Urinary bladder (tissue), 4 donors: ENCODE results near the gene ISM1. TPM values are rescaled to one million over a fixed set of nuclear protein-coding genes. Genes with fewer than 3 reads are reported as not detected.

ENCODE experiments used
- DNase-seq: peaks from one replicate; pipeline ENCODE4 v3.0.0-alpha.2; 2015; ENCODE audit errors: extremely low spot score
- H3K27ac ChIP-seq: one replicate; pipeline ENCODE4 v1.5.1; 2013; ENCODE audit warnings: low read depth, mild to moderate bottlenecking, moderate library complexity
- H3K36me3 ChIP-seq: one replicate; pipeline ENCODE4 v1.6.1; 2013; ENCODE audit warnings: mild to moderate bottlenecking, moderate library complexity; ENCODE audit not compliant: insufficient read depth
- H3K4me1 ChIP-seq: one replicate; pipeline ENCODE4 v1.6.1; 2013; ENCODE audit warnings: mild to moderate bottlenecking, moderate library complexity; ENCODE audit not compliant: insufficient read depth
- H3K4me3 ChIP-seq: one replicate; pipeline ENCODE4 v1.5.1; 2013; ENCODE audit warnings: low read depth, low read length
- WGBS: extraction: QIAGEN DNeasy Blood & Tissue Kit; methylation state at CpG from one replicate; pipeline ENCODE4 v1.1.7; 2013; 5-methylcytosine and 5-hydroxymethylcytosine counted together
- polyA plus RNA-seq: library from polyadenylated mRNA; stranded (reverse); fragments of 200-250 nt; gene quantifications from one replicate; pipeline ENCODE4 v1.2.3, GENCODE V29; 2013
- total RNA-seq: library from RNA; depleted of rRNA; stranded (reverse); fragments of >200 nt; gene quantifications from one replicate; pipeline ENCODE4 v1.2.3, GENCODE V29; 2014
- donor health status: healthy with polysubstance abuse.
- donor health status: healthy.

The ISM1 gene
- total RNA-seq, result 1.8 TPM
- polyA plus RNA-seq, result 1.4 TPM

- DNase-seq, result no peak
- no peaks in the 10 kb centered on the region for H3K4me1 ChIP-seq
- no peak within 1 kb of the TSS for H3K27ac ChIP-seq
- peak within 1 kb of the TSS; percentile 95 for H3K4me3 ChIP-seq
- H3K36me3 ChIP-seq, result no peaks in the 10 kb centered on the region
- WGBS, result under 1% methylated on average over 37 of the region's 39 CpGs
Measured at GRCh38 chr20:13220904-13221297, at the start of gene ISM1. ISM1 (plus strand) TSS chr20:13221274; CDS start chr20:13221777, 503 bp downstream.

GRCh38 chr20:13173201-13173600 is 47.9 kb upstream of the ISM1 start:
- 86% methylated on average over 2 of the region's 2 CpGs for WGBS
- DNase-seq, result no peak
- no peaks in the 10 kb centered on the region for H3K36me3 ChIP-seq
- H3K27ac ChIP-seq, result no peak overlapping the region
- no peaks in the 10 kb centered on the region for H3K4me1 ChIP-seq
- H3K4me3 ChIP-seq, result no peak overlapping the region

GRCh38 chr20:13174402-13174801 is 46.7 kb upstream of the ISM1 start:
- H3K27ac ChIP-seq, result no peak overlapping the region
- no peaks in the 10 kb centered on the region for H3K4me1 ChIP-seq
- H3K36me3 ChIP-seq, result no peaks in the 10 kb centered on the region
- 92% methylated on average over 9 of the region's 9 CpGs for WGBS
- no peak overlapping the region for H3K4me3 ChIP-seq
- DNase-seq, result no peak

- H3K4me1 ChIP-seq, result no peaks in the 10 kb centered on the region
- no peak overlapping the region for H3K4me3 ChIP-seq
- no peak overlapping the region for H3K27ac ChIP-seq
- WGBS, result 78% methylated on average over 7 of the region's 7 CpGs
- DNase-seq, result no peak
- no peaks in the 10 kb centered on the region for H3K36me3 ChIP-seq
Measured at GRCh38 chr20:13180986-13181889, 39.8 kb upstream of the ISM1 start.

- no peak for DNase-seq
- Histone ChIP-seq H3K27ac (no peak overlapping the region), H3K4me3 (no peak overlapping the region), H3K4me1 (no peaks in the 10 kb centered on the region), H3K36me3 (no peaks in the 10 kb centered on the region)
- WGBS, result 60% methylated on average over 1 of the region's 1 CpG
Measured at GRCh38 chr20:13183005-13183404, 38.1 kb upstream of the ISM1 start.

GRCh38 chr20:13186043-13186774 is 34.9 kb upstream of the ISM1 start:
- H3K27ac ChIP-seq, result no peak overlapping the region
- 58% methylated on average over 3 of the region's 3 CpGs for WGBS
- no peak for DNase-seq

GRCh38 chr20:13187899-13188298 is 33.2 kb upstream of the ISM1 start:
- Histone ChIP-seq H3K4me3 (no peak overlapping the region), H3K27ac (no peak overlapping the region), H3K4me1 (no peaks in the 10 kb centered on the region), H3K36me3 (no peaks in the 10 kb centered on the region)
- no peak for DNase-seq
- 48% methylated on average over 2 of the region's 2 CpGs for WGBS

More at GRCh38 chr20:13186043-13186774, 34.9 kb upstream of the ISM1 start:
- Histone ChIP-seq H3K36me3 (no peaks in the 10 kb centered on the region), H3K4me3 (no peak overlapping the region), H3K4me1 (no peaks in the 10 kb centered on the region)

GRCh38 chr20:13199279-13199678 is 21.8 kb upstream of the ISM1 start:
- Histone ChIP-seq H3K4me1 (no peaks in the 10 kb centered on the region), H3K36me3 (no peaks in the 10 kb centered on the region), H3K27ac (no peak overlapping the region), H3K4me3 (no peak overlapping the region)
- no peak for DNase-seq
- whole genome bisulfite sequencing, result 64% methylated on average over 2 of the region's 2 CpGs

- H3K4me3 ChIP-seq, result no peak overlapping the region
- no peaks in the 10 kb centered on the region for H3K4me1 ChIP-seq
- no peaks in the 10 kb centered on the region for H3K36me3 ChIP-seq
- 65% methylated on average over 5 of the region's 5 CpGs for WGBS
- DNase-seq, result no peak
- no peak overlapping the region for H3K27ac ChIP-seq
Measured at GRCh38 chr20:13200767-13201500, 20.1 kb upstream of the ISM1 start.

- no peak for DNase-seq
- no peak overlapping the region for H3K27ac ChIP-seq
- WGBS, result 66% methylated on average over 6 of the region's 6 CpGs
- H3K4me1 ChIP-seq, result no peaks in the 10 kb centered on the region
- no peaks in the 10 kb centered on the region for H3K36me3 ChIP-seq
- H3K4me3 ChIP-seq, result no peak overlapping the region
Measured at GRCh38 chr20:13202565-13202964, 18.5 kb upstream of the ISM1 start.

GRCh38 chr20:13205425-13205824 is 15.6 kb upstream of the ISM1 start:
- no peak for DNase-seq
- WGBS, result 81% methylated on average over 4 of the region's 4 CpGs
- Histone ChIP-seq H3K36me3 (no peaks in the 10 kb centered on the region), H3K4me3 (no peak overlapping the region), H3K27ac (no peak overlapping the region), H3K4me1 (no peaks in the 10 kb centered on the region)

GRCh38 chr20:13205848-13206434 is 15.1 kb upstream of the ISM1 start:
- Histone ChIP-seq H3K4me1 (no peaks in the 10 kb centered on the region), H3K27ac (no peak overlapping the region), H3K36me3 (no peaks in the 10 kb centered on the region), H3K4me3 (no peak overlapping the region)
- no peak for DNase-seq
- WGBS, result 73% methylated on average over 5 of the region's 5 CpGs

GRCh38 chr20:13207016-13207415 is 14.1 kb upstream of the ISM1 start:
- no peak overlapping the region for H3K27ac ChIP-seq
- DNase-seq, result no peak
- 94% methylated on average over 2 of the region's 2 CpGs for WGBS
- no peaks in the 10 kb centered on the region for H3K4me1 ChIP-seq
- no peaks in the 10 kb centered on the region for H3K36me3 ChIP-seq
- no peak overlapping the region for H3K4me3 ChIP-seq
